Endothelial cell of umbilical vein (primary cell): ENCODE measurements around the gene SESN1.

Experiments used
- EZH2 ChIP-seq: IDR thresholded peaks from 2 replicates; pipeline ENCODE4 v1.6.1; 2012; ENCODE audit warnings: borderline replicate concordance, low read depth, mild to moderate bottlenecking, moderate library complexity, low read length, inconsistent platforms; ENCODE audit not compliant: severe bottlenecking
- FOS ChIP-seq: IDR thresholded peaks from 2 replicates; pipeline ENCODE4 v1.6.1; 2011; ENCODE audit warnings: mild to moderate bottlenecking, low read length, moderate library complexity, borderline replicate concordance; ENCODE audit not compliant: insufficient read depth
- GATA2 ChIP-seq: IDR thresholded peaks from 2 replicates; pipeline ENCODE4 v1.7.0; 2011; ENCODE audit warnings: low read depth, mild to moderate bottlenecking, moderate library complexity, mixed read lengths, low read length; ENCODE audit not compliant: insufficient read length, insufficient read depth
- JUN ChIP-seq: IDR thresholded peaks from 2 replicates; pipeline ENCODE4 v1.6.1; 2011; ENCODE audit warnings: borderline replicate concordance, low read depth; ENCODE audit not compliant: insufficient read length, insufficient read depth
- MYC ChIP-seq: IDR thresholded peaks from one replicate; pipeline ENCODE4 v1.6.1; 2011; ENCODE audit warnings: mild to moderate bottlenecking, low read depth, low read length
- POLR2A ChIP-seq: IDR thresholded peaks from 2 replicates; pipeline ENCODE4 v1.6.1; 2012; ENCODE audit warnings: low read depth, mild to moderate bottlenecking, control low read depth, low read length
- POLR2AphosphoS5 ChIP-seq: IDR thresholded peaks from 2 replicates; pipeline ENCODE4 v1.6.1; 2012; ENCODE audit warnings: low read depth, mild to moderate bottlenecking, control low read depth, low read length, moderate library complexity; ENCODE audit not compliant: insufficient read depth
- TF ChIP-seq, protein P1 (sequence below): IDR thresholded peaks from 2 replicates; pipeline ENCODE4 v1.6.1; 2011; ENCODE audit not compliant: insufficient read depth, insufficient read length
- TF ChIP-seq, protein P2 (sequence below), 2 donors: IDR thresholded peaks; 1 replicate in 1 of 2; 2 replicates in 1 of 2; pipeline ENCODE4 v1.5.1; 2011; ENCODE audit warnings: low read length in 2 of 2, mild to moderate bottlenecking in 2 of 2, moderate library complexity in 2 of 2, control low read depth in 1 of 2, inconsistent platforms in 1 of 2, low read depth in 1 of 2; ENCODE audit not compliant: insufficient read depth in 1 of 2; ENCODE audit errors: extremely low read depth in 1 of 2

DNA sequence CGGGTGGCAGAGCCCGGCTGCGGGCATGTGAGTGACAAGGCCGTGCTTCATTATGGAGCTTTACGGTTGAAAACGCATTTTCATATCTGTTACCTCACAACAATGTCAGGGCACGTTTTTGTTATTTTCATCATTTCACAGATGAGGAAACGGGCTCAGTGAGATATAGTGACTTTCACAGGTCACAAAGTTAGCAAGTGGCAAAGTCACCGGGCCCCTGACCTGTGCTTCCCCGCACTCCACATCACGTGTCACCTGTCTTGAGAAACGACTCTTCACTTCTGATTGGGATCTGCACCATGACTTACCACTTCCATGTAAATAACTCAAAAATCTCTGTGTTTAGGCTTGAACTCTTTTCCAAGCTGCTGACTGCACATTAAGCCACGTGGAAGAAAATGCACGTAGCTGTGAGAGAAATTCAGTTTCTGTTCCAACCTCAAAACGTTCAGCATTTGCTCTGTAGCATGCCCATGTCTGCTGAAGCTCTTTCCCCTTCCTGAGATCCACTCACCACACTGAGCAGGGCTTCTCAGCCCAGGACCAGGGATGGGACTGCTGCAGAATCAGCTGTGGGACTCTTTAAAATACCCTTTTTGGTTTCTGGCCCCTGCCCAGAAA is 139.2 kb downstream of the SESN1 start:
- TF ChIP-seq, protein P1, sequence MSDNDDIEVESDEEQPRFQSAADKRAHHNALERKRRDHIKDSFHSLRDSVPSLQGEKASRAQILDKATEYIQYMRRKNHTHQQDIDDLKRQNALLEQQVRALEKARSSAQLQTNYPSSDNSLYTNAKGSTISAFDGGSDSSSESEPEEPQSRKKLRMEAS, result no peak
- no peak for TF ChIP-seq POLR2A
- TF ChIP-seq POLR2AphosphoS5, result no peak
- TF ChIP-seq, protein P2, sequence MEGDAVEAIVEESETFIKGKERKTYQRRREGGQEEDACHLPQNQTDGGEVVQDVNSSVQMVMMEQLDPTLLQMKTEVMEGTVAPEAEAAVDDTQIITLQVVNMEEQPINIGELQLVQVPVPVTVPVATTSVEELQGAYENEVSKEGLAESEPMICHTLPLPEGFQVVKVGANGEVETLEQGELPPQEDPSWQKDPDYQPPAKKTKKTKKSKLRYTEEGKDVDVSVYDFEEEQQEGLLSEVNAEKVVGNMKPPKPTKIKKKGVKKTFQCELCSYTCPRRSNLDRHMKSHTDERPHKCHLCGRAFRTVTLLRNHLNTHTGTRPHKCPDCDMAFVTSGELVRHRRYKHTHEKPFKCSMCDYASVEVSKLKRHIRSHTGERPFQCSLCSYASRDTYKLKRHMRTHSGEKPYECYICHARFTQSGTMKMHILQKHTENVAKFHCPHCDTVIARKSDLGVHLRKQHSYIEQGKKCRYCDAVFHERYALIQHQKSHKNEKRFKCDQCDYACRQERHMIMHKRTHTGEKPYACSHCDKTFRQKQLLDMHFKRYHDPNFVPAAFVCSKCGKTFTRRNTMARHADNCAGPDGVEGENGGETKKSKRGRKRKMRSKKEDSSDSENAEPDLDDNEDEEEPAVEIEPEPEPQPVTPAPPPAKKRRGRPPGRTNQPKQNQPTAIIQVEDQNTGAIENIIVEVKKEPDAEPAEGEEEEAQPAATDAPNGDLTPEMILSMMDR (IDR thresholded peaks at IDR 0.05; ENCODE audit: extremely low read depth in 1 of 2, insufficient read depth in 1 of 2, low read depth in 1 of 2, low read length in 2 of 2), result no peak
- no peak for TF ChIP-seq EZH2
- no peak for TF ChIP-seq JUN
- TF ChIP-seq MYC, result no peak
- TF ChIP-seq FOS, result no peak
- no peak for TF ChIP-seq GATA2
